ENCODE results near the gene CPB2.
A peak's percentile ranks its signal among the peaks of the same experiment; 100 is the strongest.

CPB2 gene

DNA sequence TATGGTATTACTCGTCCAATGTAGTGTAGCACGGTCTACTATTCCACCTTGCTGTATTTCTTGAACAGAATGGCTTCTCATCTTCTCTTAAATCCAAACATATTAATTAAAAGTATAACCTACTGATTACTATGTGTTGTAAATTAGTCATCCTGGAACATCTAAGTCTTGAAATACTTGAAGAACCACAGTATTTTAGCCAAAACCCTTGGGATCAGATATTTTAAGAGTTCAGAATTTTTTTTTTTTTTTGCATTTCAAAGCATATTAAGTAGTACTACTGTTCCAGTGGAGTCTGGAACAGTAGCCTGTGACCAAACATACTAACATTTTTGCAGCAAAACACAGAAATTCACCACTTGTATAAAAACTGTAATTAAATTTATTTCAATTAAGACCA, 82.4 kb downstream of the CPB2 start:
- no peak for DNase-seq
- in situ Hi-C loops (cut with HindIII; ENCODE audit: low pct_ligation_motif_present, low pct_unique_long_range_greater_than_20kb, low sequenced_read_pairs): no loop called here

DNA sequence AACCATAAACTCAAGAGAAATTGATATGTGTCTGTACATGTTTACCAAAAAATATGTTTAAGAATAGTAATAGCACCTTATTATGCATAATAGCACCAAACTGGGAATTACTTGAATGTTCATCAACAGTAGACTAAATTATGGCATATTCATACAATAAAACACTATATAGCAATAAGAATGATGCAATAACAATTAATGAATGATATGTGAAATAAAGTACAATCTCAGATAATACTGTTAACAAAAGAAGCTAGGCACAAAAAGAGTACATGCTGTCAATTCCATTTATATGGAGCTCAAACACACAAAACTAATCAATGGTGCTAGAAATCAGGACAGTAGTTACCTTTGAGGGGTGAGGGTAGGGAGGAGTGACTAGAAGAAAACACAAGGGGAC, 88.6 kb downstream of the CPB2 start:
- no peak for DNase-seq
- in situ Hi-C loops (cut with HindIII; ENCODE audit: low pct_ligation_motif_present, low pct_unique_long_range_greater_than_20kb, low sequenced_read_pairs): no loop called here

DNA sequence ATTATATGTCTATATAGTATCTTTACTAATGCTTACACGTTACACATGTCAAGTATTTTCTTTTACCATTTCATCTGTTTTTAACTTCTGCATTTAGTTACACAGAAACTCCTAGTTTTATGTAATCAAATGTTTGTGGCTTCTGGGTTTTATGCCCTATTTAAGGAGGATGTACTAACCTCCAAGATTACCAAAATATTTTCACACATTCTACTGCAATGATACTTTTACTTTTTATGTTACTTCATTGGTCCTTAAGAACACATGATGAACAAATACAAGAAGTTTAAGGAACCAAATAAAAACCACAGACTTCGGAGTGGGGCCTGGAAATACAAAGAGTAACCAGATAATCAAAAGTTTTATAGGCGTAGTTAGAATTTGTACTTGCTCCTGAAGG, 89.5 kb downstream of the CPB2 start:
- in situ Hi-C loops (cut with HindIII; ENCODE audit: low pct_ligation_motif_present, low pct_unique_long_range_greater_than_20kb, low sequenced_read_pairs): no loop called here
- DNase-seq: no peak

DNA sequence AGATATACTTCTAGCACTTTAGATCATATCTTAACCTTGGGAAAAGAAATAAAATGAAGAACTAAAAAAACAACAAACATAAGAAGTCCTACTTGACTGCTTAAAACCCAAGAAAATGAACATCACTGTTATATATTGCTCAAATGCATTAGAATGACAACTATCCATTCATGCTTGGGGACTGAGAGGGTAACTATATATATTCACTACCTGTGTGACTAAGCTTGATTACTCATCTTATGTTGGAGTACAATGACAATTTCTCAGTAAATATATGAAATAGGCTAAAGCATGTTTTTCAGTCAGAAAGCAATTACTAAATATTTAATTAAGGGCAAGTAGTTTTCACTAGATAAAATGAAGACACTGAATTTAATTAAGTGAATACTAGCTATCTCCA, 92.4 kb downstream of the CPB2 start:
- no peak for DNase-seq

DNA sequence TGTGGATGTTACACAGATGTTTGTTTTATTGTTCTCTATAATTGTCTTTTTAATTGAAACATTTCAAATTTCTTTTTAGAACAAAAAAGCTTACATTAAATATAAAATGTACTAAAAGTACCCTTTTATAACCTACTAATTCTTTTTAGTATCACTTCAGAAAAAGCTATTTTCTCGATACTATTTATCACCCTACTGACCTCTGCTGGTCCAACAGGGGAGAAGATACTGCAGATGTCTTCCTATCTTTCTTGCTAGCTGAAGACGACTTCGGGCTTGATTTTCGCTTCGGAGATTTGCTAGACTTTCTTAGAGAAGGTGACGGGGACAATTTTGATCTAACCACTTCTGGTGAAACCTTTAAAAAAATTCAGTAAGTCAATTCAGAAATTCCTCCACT, 94.7 kb downstream of the CPB2 start:
- in situ Hi-C loops (cut with HindIII; ENCODE audit: low pct_ligation_motif_present, low pct_unique_long_range_greater_than_20kb, low sequenced_read_pairs): no loop called here
- peak; percentile 25 for DNase-seq

More for the DNA sequence above, 92.4 kb downstream of the CPB2 start:
- in situ Hi-C loops (cut with HindIII; ENCODE audit: low pct_ligation_motif_present, low pct_unique_long_range_greater_than_20kb, low sequenced_read_pairs): no loop called here

DNA sequence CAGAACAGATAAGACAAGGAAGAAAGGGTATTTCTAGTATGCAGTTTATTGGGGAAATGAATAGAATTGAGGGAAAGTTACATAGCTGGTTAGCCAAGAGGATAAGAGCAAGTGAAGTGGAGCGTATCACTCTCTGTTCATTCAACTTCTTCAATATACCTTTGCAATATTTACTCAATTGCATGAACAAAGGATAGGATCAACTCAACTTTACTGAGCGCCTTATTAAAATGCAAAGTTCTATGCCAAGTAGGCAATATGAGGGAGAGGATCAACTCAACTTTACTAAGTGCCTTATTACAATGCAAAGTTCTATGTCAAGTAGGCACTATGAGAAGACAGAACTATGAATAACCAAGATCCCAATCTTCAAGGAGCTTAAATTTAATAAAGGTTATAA, 96.2 kb downstream of the CPB2 start:
- no peak for DNase-seq
- in situ Hi-C loops (cut with HindIII; ENCODE audit: low pct_ligation_motif_present, low pct_unique_long_range_greater_than_20kb, low sequenced_read_pairs): no loop called here

DNA sequence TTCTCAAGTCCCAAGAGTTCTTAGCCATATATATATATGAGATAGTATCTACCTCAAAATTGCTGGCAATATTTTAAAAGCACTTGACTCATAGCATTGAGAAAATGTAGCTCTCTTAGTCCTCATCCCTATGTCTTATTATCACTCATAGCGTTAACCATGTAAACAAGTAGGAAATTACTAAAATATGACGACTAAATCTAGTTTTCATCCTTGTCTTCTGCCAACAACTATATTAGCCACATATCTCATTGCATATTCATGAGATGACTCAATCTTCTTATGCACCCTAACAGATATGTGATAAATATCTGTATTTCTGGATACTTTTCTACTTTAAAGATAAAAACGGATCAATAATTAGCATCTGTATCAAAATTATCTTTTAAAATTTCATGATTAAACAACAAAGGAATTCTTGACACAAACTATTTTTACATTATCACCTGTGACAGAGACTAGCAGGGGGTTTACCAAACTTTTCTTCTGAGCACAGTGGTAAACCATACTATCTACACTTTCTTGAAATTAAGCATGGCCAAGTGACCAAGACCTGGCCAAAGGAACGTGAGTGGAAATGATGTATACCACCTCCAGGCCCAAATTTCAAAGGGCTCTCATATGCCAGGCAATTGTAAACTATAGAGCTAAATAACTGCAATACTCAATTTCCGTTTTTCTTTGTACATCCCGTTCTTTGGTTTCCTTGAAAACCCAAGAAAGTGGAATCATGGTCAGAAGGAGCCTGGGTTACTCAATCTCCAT, 98.0 kb downstream of the CPB2 start:
- in situ Hi-C loops (cut with HindIII; ENCODE audit: low pct_ligation_motif_present, low pct_unique_long_range_greater_than_20kb, low sequenced_read_pairs): no loop called here
- no peak for DNase-seq

DNA sequence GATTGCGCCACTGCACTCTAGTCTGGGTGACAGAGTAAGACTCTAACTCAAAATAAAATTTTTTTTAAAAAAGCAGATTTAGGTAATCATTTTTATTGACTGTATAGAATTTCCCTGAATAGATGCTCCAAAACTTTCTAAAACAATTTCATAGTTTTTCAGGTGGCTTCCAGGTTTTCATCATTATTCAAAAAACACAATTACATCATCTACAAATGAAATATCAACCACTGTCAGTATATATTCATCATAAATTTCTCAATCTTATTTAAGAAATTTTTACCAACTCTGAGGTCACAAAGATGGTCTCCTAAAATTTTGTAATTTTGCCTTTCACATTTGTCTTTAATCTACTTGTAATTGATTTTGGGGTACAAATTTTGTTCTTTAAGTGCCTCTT, 100.3 kb downstream of the CPB2 start:
- in situ Hi-C loops (cut with HindIII; ENCODE audit: low pct_ligation_motif_present, low pct_unique_long_range_greater_than_20kb, low sequenced_read_pairs): no loop called here
- no peak for DNase-seq
